ENCODE results near the gene UBAC1. TPM values are rescaled to one million over a fixed set of nuclear protein-coding genes. Genes with fewer than 3 reads are reported as not detected.
"Not testable (repeated sequence)": the region's sequence is repeated elsewhere in the genome, so short reads cannot be mapped to it uniquely, and the experiment has no call there.

The UBAC1 gene
- total RNA-seq, 6 experiments from 2014 or later: 27.9 to 33.6 (median 31.2) TPM

DNA sequence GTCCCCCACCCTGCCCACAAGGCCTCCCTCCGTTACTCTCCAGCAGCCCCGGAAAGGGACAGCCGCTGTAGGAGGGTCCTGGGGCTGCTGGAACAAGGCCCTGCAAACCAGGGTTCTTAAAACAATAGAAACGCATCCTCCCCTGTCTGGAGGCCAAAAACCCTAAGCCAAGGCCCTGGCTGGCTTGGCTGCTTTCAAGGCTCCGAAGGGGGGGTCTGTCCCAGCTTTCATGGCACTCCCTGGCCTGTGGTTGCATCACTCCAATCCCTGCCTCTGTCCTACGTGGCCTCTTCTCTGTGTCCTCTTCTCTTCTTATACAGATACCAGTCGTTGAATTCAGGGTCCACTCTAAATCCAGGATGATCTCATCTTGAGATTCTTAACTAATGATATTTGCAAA lies 7.4 kb upstream of the UBAC1 start:
- Mint-ChIP-seq H3K36me3 (ENCODE audit: low read depth) (no peaks in the 10 kb centered on the region), H3K4me1 (ENCODE audit: low read depth) (peaks cover 14% of the 10 kb centered on the region; the same call in 1 of the 2 replicates), H3K27ac (no peak overlapping the region), H3K27me3 (ENCODE audit: insufficient read depth) (peaks cover 10% of the 10 kb centered on the region), H3K9me3 (no peaks in the 10 kb centered on the region), H3K4me3 (no peak overlapping the region)
- TF ChIP-seq, protein P1, sequence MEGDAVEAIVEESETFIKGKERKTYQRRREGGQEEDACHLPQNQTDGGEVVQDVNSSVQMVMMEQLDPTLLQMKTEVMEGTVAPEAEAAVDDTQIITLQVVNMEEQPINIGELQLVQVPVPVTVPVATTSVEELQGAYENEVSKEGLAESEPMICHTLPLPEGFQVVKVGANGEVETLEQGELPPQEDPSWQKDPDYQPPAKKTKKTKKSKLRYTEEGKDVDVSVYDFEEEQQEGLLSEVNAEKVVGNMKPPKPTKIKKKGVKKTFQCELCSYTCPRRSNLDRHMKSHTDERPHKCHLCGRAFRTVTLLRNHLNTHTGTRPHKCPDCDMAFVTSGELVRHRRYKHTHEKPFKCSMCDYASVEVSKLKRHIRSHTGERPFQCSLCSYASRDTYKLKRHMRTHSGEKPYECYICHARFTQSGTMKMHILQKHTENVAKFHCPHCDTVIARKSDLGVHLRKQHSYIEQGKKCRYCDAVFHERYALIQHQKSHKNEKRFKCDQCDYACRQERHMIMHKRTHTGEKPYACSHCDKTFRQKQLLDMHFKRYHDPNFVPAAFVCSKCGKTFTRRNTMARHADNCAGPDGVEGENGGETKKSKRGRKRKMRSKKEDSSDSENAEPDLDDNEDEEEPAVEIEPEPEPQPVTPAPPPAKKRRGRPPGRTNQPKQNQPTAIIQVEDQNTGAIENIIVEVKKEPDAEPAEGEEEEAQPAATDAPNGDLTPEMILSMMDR (IDR thresholded peaks at IDR 0.05): no peak
- DNase-seq: no peak

DNA sequence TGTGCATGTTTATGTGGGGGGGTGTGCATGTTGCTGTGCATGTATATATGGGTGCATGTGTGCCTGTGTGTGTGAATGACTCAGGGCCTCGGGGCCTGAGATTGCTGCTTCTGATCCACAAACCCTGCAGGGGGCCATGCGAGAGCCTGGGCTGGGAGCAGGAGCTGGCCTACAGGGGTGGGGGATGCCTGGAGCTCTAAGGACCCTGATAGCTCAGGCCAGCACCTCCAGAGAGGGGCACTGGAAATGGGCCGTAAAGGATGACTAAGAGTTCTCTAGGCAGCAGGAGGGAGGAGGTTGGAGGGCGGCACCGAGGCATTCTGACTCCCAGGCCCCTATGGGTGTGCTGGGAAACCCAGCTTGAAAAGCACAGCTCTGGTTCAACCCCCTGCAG lies 6.9 kb upstream of the UBAC1 start:
- peaks cover 11% of the 10 kb centered on the region for H3K27me3 Mint-ChIP-seq (ENCODE audit: insufficient read depth)
- H3K4me3 Mint-ChIP-seq: no peak overlapping the region
- H3K9me3 Mint-ChIP-seq: no peaks in the 10 kb centered on the region
- H3K27ac Mint-ChIP-seq: no peak overlapping the region
- no peaks in the 10 kb centered on the region for H3K36me3 Mint-ChIP-seq (ENCODE audit: low read depth)
- H3K4me1 Mint-ChIP-seq (ENCODE audit: low read depth): peaks cover 14% of the 10 kb centered on the region; the same call in 1 of the 2 replicates
- TF ChIP-seq, protein P1 (IDR thresholded peaks at IDR 0.05): no peak
- no peak for DNase-seq

DNA sequence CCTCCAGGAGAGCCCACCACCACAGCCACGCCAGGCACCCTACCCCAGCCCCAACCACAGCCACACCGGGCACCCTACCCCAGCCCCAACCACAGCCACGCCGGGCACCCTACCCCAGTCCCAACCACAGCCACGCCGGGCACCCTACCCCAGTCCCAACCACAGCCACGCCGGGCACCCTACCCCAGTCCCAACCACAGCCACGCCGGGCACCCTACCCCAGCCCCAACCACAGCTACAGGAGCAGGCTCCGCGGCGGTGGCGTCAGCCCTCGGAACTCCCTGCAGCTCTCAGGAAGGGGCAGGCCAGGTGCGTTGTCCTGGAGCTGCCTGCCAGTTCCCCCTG lies 5.7 kb upstream of the UBAC1 start:
- H3K4me1 Mint-ChIP-seq (ENCODE audit: low read depth): peaks cover 24% of the 10 kb centered on the region
- not testable (repeated sequence) for H3K9me3 Mint-ChIP-seq; DNase-seq; H3K27ac Mint-ChIP-seq; H3K36me3 Mint-ChIP-seq (ENCODE audit: low read depth); H3K4me3 Mint-ChIP-seq
- peaks cover 17% of the 10 kb centered on the region for H3K27me3 Mint-ChIP-seq (ENCODE audit: insufficient read depth)

DNA sequence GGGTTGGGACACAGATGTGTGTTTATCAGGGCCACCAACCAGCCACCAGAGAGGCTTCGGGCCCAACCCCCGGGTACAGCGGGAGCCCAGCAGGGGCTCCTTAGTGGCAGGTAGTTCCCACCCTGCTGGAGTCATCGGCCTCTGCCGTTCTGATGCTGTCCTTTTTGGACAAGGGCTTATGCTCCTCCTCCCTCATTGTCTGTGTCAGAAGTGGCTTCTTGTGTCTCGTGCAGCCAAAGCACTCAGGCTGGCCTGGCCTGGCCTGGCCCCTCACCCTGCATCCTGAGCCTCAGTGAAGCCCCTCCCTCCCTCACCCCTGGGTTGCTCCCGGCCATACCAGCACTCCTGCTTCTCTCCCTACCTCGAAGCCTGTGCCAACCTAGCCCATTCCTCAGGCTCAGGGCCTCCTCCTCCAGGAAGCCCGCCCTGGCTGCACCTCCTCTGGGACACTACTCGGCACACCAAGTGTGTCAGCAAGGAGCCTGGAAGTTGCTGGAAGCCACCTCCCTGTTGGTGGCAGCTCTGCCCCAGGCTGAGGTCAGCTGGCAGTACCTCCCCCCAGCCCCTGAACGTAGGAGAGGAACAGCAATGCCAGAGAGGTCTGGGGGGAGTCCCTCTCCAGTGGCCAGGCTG lies 4.1 kb upstream of the UBAC1 start:
- Mint-ChIP-seq H3K4me1 (ENCODE audit: low read depth) (peaks cover 30% of the 10 kb centered on the region), H3K27me3 (ENCODE audit: insufficient read depth) (peaks cover 14% of the 10 kb centered on the region), H3K27ac (no peak overlapping the region), H3K36me3 (ENCODE audit: low read depth) (no peaks in the 10 kb centered on the region), H3K4me3 (no peak overlapping the region), H3K9me3 (no peaks in the 10 kb centered on the region)
- no peak for DNase-seq
- TF ChIP-seq, protein P1 (IDR thresholded peaks at IDR 0.05): no peak

DNA sequence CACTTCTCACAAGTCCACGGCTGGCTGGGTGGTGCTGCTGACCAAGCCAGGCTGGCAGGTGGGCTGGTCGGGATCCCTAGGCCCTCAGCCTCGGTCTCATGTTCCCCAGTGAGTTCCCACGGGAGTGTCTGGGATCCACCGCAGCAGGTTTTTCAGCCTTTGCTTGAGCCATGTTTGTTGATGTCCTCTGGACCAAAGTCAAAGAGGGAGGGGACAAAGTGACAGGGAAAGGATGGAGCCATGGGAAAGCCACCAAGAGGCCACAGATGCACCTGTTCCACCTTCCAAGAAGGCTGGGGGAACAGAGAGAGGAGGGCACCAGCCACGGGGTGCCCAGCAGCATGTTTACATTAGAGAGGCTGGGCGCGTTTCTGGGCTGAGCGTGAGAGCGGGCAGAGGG lies 2.8 kb upstream of the UBAC1 start:
- TF ChIP-seq, protein P1 (IDR thresholded peaks at IDR 0.05): no peak
- Mint-ChIP-seq H3K27ac (no peak overlapping the region), H3K27me3 (ENCODE audit: insufficient read depth) (peaks cover 14% of the 10 kb centered on the region), H3K4me3 (no peak overlapping the region), H3K4me1 (ENCODE audit: low read depth) (peaks cover 37% of the 10 kb centered on the region), H3K9me3 (no peaks in the 10 kb centered on the region), H3K36me3 (ENCODE audit: low read depth) (no peaks in the 10 kb centered on the region)
- no peak for DNase-seq

DNA sequence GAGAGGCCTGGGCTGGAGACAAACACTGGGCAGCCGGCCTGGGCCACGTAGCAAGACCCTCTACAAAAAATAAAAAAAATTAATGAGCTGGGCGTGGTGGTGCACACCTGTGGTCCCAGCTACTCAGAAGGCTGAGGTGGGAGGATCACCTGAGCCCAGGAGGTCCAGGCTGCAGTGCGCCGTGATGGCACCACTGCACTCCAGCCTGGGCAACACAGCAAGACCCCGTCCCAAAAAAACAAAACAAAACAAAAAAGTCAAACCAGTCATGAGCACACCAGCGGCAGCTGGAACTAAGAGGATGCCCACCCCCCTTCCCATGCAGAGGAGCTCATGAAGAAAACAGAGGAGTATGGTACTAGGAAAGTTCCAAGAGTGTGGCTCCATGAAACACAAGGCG lies 2.2 kb upstream of the UBAC1 start:
- DNase-seq: no peak
- Mint-ChIP-seq H3K27ac (no peak overlapping the region), H3K4me3 (no peak overlapping the region), H3K9me3 (no peaks in the 10 kb centered on the region), H3K4me1 (ENCODE audit: low read depth) (peaks cover 32% of the 10 kb centered on the region), H3K27me3 (ENCODE audit: insufficient read depth) (peaks cover 14% of the 10 kb centered on the region), H3K36me3 (ENCODE audit: low read depth) (no peaks in the 10 kb centered on the region)
- TF ChIP-seq, protein P1 (IDR thresholded peaks at IDR 0.05): no peak
